GM18520 (cell line): ENCODE results near the gene ACTL6B.

Source experiments
- ATAC-seq: cut with Tn5 transposase; IDR thresholded peaks from one replicate; pipeline ENCODE4 v1.9.1; 2021; ENCODE audit not compliant: unreplicated experiment

ACTL6B gene

DNA sequence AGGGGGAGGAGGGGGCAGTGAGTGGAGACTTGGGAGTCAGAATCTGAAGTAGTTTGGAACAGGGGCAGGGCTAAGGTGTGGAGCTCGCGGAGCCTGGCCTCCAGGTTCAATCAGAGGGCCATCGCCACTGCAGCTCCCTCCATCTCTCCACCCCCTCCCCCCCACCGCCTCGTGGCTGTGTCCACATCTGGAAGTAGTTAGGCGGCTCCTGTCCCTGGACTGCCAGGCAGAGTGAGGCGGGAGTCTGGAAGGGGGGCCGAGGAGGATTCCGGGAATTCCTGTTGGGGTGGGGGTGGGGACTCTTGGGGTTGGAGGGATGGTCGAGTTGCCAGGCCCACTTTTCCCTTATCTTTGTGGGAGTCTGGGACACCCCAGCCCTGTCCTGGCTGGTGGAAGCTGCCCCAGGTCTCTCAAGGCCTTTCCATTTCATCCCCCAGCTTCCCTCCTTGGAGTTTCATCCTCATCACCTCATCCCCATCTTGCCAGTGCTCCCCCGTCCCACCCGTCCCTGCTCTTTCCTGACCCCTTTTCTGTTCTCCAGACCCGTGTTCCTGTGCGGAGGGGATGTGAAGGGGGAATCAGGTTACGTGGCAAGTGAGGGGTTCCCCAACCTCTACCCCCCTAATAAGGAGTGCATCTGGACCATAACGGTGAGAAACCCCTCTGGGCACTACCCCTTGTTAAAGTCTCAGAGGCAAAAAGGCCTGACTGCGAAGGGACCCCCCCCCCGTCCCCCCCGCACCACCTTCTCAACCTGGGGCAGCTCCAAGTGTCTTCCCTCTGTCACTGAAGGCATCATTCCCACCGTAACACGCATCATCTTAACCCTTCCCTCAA lies 53.1 kb downstream of the ACTL6B start:
- ATAC-seq = no peak

DNA sequence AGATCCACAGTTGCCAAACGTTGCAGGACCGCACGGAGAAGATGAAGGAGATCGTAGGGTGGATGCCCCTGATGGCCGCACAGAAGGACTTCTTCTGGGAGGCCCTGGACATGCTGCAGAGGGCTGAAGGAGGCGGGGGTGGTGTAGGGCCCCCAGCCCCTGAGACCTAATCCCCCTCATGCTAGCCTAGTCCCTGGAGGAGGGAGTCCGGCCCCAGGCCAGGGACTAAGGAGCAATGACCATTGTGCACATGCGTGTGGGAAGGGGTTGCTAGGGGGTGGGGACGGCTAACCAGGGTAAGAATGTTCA lies 55.6 kb downstream of the ACTL6B start:
- no peak for ATAC-seq

- ATAC-seq = no peak
Measured at GRCh38 chr7:100599911-100600729, 56.1 kb downstream of the ACTL6B start.

DNA sequence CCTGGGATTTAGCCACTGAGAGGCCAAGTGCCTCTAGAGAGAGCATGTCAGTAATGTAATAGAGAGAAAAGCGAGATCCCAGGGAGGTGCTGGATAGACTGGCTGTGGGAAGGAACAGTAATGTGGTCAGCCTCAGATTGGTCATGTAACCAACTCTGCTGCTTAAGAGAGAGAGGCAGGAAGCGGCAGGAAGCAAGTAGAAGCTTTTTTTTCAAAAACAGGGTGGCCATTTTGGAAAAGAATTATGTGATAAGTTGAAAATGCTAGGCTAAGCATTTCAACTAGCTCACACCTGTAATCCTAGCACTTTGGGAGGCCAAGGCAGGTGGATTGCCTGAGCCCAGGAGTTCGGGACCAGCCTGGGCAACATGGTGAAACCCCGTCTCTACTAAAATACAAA lies 57.8 kb downstream of the ACTL6B start:
- ATAC-seq = no peak

DNA sequence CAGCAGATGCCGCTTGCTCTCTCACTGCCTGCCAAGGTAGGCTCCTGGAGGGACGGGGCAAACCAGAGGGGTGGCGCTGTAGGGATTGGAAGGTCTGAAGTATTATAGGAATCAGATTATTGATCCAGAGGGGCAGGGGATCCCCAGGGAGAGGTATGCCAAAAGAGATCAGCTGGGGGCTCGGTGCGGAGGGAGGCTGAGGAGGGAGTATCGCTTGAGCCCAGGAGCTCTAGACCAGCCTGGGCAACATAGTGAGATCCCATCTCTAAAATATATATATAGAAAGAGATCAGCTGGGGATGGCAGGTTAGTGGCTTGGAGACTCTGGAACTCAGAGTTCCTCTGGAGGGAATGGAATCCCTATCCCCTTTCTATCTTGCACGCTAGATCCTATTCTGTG lies 61.1 kb downstream of the ACTL6B start:
- no peak for ATAC-seq
